HG03095 (cell line): Measurements from ENCODE around the gene RMDN2.

Experiments used
- ATAC-seq: cut with Tn5 transposase; IDR thresholded peaks from one replicate; pipeline ENCODE4 v1.9.1; 2021; ENCODE audit warnings: moderate library complexity; ENCODE audit not compliant: unreplicated experiment

The RMDN2 gene

GRCh38 chr2:37897511-37897910 lies 27.6 kb upstream of the RMDN2 start:
- no peak for ATAC-seq

DNA sequence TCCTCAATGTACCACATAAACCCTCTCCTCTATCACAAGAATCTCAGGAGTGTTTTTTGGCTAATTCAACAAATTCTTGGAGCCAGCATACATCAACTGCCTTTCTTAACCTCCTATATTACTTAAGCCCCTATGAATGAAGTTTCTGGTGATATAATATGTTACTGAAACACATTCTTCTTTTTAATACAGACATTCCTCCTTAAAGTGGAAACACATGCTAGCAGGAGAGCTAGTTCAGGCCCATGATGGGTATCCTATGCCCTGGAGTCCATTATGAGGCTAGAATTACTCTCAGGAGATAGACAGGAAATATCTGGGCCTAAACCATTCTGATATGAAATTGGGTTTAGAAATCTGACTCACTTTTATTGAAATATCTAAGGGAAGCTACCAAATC lies 26.6 kb upstream of the RMDN2 start:
- no peak for ATAC-seq

- ATAC-seq: no peak
Measured at GRCh38 chr2:37902991-37903390, 22.1 kb upstream of the RMDN2 start.

DNA sequence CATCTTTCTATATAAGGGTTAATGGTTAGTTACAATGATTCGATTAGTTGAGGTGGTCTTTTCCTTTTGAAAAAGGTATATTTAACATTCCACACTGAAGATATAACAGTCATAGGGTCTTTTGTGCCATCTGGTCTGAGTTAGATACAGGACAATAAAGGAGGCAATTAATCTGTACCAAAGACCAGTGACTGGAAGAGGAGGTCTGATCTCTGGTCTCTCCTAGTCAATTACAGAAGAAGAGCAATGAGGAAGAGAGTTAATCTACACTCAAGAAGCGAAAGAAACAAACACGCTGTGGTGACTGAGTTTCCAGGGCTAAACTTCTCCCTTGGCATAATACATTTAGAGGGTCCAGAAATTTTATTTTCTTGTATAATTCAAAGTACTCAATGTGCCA lies 20.7 kb upstream of the RMDN2 start:
- no peak for ATAC-seq

GRCh38 chr2:37904993-37905392 lies 20.1 kb upstream of the RMDN2 start:
- ATAC-seq: no peak

DNA sequence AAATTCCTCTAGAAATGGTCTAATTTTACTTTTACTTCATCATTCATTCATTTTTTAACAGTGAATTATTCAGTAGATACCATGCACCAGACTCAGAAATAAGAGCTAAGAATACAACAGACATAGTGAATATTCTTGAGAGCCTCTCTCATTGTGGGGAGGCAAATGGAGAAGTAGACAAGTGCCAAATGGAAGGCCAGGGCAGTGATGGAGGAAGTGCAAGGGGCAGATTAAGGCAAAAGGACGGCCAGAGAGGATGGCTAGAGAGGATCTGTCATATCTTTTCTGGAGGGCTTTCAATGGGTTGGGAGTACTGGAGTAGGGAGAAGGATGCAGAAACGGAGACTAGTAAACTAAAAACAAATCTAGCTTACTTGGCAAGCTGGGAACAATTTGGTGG lies 19.0 kb upstream of the RMDN2 start:
- no peak for ATAC-seq

DNA sequence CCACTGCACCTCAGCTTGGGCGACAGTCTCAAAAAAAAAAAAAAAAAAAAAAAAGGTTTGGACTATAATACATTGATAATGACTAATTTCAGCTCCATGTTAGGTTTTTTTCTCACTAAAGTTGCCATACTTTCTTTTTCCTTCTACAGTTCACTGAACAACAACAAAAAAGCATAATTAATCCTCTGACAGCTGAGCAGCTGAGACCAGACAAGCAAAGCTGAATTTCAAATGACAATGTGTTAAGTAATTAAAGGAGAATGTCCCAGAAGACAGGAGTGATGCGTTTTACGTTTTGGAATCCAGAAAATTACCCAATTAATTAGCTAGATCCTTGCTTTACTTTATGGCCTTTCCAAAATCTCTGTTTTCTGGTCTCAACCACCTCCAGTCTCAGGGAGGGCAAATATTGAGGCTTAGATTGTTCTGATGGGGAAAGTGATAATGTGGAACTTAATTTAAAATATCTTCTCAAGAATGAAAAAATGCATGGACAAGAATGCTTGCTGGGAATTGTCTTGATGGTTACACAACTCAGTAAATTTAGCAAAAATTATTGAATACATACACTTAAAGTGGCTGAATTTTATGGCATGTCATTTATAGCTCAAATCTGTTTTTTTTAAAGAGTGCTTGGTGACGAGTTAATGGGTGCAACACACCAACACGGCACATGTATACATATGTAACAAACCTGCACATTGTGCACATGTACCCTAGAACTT lies 17.4 kb upstream of the RMDN2 start:
- ATAC-seq: no peak

DNA sequence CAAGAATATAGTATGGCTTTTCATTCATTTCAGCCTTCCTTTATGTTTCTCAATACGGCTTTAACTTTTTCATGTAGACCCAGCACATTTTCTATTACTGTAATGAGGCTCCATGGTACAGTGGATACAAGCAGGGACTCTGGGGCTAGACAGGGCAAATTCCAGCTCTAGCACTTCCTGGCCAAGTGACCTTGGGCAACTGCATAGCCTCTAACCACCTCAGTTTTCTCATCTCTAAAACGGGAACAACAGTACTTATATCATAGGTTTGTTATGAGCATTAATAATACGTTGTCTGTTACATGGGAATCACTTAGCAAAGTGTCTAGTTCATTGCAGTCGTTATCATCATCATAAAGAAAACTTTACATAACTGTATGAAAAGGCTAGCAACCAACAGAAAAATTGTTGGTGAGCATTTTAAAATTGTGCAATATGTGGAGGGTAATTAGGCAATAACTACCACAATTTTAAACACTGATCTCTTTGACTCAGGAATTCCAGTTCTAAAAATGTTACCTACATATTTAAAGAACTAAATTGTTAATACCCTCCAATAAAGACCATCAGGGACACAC lies 13.7 kb upstream of the RMDN2 start:
- no peak for ATAC-seq

DNA sequence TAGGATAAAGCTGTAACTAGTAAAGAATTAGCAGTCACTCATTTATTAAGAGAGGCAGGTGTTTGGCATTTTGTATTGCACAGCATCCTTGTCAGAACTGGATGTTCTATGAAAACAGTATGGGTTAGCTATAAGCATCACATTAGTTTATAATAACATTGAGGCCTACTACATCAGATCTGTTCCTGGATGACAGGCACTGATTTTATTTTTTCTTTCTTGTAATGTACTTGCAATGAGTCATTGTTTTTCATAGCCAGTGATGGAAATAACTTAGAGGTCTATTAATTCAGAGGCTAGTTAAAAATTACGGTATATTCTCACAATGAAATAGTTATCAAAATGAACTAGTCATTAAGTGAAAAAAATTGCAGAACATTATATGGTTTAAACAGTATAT lies 13.0 kb upstream of the RMDN2 start:
- ATAC-seq: no peak

DNA sequence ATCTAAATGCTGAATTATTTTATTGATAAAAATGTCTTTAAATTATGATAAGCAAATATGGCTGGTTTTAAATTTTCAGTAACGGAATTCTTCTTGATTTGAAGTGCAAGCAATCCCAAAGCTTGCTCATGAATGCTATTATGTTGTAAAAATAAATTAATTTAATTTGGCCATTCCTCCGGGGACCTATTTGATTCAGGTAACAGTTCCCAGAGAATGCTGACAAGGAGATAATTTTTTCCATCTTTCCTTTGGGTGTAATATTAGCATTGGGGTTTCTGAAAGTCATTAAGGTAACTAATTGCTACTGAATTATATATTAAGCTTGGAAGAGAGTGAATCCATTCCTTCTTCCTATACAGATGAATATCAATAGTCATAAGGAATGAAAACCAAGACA lies 12.5 kb upstream of the RMDN2 start:
- no peak for ATAC-seq

- ATAC-seq: no peak
Measured at GRCh38 chr2:37914340-37914739, 10.7 kb upstream of the RMDN2 start.

GRCh38 chr2:37915773-37916172 lies 9.3 kb upstream of the RMDN2 start:
- no peak for ATAC-seq

DNA sequence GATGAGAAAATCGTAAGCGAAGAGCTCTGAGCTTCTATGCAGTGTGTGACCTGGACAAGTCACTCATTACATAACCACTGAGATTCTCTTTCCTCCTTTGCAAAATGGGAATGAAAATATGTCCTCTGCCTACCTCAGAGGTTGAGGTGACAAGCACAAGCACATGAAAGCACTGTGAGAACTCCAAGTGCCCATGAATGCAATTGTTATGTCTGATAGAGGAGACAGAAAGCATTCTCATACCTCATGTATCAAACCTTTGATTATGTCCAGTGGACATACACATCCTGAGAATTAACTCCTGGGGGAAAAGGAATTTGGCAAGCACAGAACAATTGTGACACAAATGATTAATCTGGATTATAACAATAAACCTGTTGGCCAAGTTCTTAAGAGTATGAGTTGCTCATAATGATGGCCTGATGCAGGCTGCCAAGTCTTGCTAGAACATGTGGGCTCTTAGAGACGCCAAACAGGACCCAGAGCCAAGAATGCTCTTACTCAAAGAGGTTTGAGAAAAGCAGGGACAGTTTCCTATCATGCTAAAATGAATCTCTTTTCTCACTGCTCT lies 8.5 kb upstream of the RMDN2 start:
- ATAC-seq: no peak

- no peak for ATAC-seq
Measured at GRCh38 chr2:37917281-37918228, 7.5 kb upstream of the RMDN2 start.

DNA sequence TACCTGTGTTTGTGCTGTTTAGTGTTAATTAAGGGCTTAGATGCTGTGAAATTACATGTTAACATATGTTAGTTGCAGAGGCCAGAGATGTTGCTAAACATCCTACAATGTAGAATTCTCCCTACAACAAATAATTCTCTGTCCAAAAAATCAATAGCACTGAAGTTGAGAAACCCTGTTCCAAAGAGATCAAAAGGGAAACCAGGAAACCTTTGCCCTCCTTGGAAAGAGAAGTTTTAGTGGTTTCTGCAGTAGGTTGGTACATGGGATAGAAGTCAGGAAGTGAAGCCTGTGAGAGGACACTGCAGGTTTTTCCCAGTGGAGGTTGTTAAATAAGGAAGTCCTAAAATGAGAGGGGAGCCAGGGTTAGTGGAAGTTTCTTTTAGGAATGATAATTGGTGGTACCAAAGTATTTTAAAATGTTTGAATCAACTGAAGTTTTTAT lies 6.3 kb upstream of the RMDN2 start:
- ATAC-seq: no peak

DNA sequence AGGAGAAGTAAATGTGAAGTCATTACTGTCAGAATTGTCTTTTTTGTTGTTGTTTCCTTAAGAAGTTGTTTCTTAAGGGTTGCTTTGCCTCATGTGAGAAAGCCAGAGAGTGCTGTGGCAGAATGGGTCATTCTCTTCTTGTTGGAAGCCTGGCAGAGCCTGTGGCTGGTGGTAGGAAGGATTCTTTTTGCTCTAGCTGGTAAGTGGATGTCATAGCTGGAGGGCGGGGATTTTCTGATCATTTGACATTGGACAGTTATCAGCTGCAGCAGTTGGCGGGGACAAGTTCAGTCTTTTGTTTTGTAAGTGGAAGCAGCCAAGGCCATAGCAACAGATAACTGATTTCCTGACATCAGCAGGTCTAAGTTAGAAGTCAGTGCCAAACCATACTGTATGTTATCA lies 5.5 kb upstream of the RMDN2 start:
- ATAC-seq: no peak

GRCh38 chr2:37920570-37920969 lies 4.5 kb upstream of the RMDN2 start:
- ATAC-seq: no peak

DNA sequence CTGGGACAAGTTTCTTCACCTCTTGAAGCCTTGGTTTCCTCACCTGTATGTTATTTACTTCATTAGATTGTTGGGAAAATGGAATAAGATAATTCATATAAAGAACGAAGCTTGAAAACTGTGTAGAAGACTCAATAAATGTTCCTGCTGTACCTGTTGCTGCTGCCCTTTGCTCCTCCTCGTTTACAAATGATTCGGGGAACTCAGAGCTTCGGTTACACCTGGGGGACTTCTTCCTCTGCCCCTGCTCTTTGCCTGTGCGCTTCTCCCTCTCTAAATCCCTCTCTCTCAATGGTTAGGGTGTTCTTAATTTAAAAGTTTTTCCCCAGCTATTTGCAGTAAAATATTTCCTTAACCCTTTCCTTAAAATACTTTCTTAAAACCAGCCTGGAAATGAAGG lies 3.3 kb upstream of the RMDN2 start:
- no peak for ATAC-seq

- no peak for ATAC-seq
Measured at GRCh38 chr2:37923308-37924055, 1.6 kb upstream of the RMDN2 start.

DNA sequence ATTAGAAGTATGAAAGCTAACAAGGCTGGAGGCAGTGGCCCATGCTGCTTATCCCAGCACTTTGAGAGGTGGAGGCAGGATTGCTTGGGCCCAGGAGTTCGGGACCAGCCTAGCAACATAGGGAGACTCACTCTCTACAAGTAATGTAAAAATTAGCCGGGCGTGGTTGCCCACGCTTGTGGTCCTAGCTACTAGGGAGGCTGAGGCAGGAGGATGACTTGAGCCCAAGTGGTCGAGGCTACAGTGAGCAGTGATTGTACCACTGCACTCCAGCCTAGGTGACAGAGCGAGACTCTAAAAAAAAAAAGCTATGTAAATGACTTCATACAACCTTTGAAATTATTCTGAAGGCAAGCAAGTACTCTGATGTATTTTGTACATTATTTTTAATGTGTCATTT lies 1.5 kb downstream of the RMDN2 start:
- no peak for ATAC-seq

GRCh38 chr2:37928377-37928776 lies 3.3 kb downstream of the RMDN2 start:
- no peak for ATAC-seq
